Posterior vena cava (tissue), 2 donors: ENCODE data around the gene PPP1R8. TPM values are rescaled to one million over a fixed set of nuclear protein-coding genes. Genes with fewer than 3 reads are reported as not detected.
A peak's percentile ranks its signal among the peaks of the same experiment; 100 is the strongest.
"Not testable (repeated sequence)": the region's sequence is repeated elsewhere in the genome, so short reads cannot be mapped to it uniquely, and the experiment has no call there.

Source experiments
- DNase-seq: peaks from one replicate; pipeline ENCODE4 v3.0.0-alpha.2; 2020; ENCODE audit warnings: low spot score
- intact Hi-C, 2 donors: fragments of 100-400 bp; cut with DNase I; formaldehyde crosslinking; loops; one replicate each; pipeline versions ENCODE4 v1.14.1 to v1.14.2; 2022 to 2023
- total RNA-seq, 2 donors: library from RNA; stranded (reverse); fragmentation: NEBNext Ultra II Directional; extraction: Animal tissue kit (Norgen Biotek cat#: 25700); gene quantifications; one replicate each; pipeline ENCODE4 v1.2.1, GENCODE V29; 2021
- donor health status: DM: yes; HTN: yes; CAD: no.
- donor health status: DM: yes; HTN: yes; CAD: no.

The PPP1R8 gene
- total RNA-seq, 2 donors from 2014 or later = 27.9 to 29.6 TPM

DNA sequence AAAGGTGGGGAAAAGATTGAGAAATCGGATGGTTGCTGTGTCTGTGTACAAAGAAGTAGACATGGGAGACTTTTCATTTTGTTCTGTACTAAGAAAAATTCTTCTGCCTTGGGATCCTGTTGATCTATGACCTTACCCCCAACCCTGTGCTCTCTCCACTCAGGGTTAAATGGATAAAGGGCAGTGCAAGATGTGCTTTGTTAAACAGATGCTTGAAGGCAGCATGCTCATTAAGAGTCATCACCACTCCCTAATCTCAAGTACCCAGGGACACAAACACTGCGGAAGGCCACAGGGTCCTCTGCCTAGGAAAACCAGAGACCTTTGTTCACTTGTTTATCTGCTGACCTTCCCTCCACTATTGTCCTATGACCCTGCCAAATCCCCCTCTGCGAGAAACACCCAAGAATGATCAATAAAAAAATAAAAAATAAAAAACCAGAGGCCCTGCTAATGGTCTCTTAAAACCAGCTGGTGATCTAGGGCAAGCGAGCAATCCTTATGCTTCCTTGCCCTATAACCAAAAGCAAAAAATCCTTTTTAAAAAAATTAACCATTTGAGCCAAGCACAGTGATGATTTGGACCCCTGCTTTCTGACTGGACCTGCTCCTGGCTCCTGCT lies 1.1 kb upstream of the PPP1R8 start:
- intact Hi-C loops, DNase-seq: not testable (repeated sequence)

DNA sequence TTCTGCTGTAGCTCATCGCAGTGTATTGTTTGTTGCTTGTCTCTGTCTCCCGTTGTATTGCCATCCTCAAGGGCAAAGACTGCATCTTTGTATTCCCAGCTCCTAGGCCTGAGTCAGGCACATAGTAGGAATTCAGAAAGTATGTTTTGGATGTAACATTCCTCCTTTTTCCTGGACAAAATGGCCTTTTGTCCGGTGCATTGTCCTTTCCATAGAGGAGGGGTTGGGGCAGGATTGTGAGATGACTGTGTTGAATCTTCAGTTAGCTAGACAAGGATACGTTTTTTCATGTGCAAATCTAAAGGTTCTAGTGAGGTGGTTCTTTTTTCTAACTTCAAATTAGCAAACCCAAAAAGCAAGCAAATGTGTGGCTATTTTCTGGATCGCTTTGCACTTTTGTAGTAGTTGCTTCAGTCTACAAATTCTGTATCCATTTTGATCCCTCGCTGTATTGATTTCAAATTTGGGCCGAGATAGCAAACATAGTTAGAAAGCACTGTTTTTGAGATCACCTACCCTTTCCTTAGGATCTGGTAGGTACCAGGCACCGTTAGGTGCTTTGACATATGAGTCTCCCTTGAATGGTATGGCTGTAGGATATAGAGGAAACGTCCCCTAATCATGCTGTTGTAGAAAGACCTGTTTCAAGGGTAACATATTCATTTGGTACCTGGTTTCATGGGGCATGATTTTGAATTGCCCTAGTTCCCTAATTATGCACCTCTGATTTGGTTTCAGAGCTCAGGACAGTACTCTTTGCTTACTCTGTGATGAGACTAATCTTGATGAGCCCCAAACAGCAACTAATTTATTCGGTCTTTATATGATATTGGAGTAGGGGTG lies 1.2 kb downstream of the PPP1R8 start:
- no peak for DNase-seq
- intact Hi-C loops = no loop called here

DNA sequence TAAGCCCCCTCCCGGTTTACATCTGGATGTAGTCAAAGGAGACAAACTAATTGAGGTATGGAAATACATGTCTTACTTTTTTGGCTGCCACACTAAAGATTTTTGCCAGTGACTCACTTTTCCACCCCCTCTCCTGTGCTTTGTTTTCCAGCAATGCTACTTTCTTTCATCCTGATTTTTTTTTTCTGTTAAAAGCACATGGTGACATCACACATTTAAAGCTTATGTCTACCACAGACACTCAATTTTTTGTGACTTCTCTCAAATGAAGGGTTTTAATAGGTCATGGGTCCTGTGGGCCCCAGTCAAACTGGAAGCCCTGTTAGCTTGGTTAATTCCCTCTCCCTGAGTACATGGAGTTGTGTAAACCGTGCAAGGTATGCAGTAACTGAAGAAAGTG lies 2.2 kb downstream of the PPP1R8 start:
- intact Hi-C loops = no loop called here
- no peak for DNase-seq

DNA sequence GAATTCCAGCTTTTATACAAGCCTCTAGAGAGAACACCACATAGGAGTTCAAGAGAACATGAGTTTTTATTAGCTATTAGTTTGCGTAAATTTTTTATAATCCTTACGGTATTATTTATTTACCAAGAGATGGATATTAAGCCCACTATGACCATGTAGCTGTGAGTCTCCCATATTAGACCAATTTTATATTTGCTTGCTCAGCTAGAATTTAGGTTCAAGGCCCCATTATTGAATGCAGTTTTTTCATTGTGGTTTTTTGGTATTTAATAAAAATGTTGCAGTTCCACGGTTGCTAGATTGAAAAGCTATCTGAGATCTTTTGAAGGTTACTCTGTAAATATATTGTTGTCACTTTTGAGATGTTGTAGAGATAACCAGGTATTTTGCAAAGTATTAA lies 2.9 kb downstream of the PPP1R8 start:
- intact Hi-C loops = no loop called here
- no peak for DNase-seq

DNA sequence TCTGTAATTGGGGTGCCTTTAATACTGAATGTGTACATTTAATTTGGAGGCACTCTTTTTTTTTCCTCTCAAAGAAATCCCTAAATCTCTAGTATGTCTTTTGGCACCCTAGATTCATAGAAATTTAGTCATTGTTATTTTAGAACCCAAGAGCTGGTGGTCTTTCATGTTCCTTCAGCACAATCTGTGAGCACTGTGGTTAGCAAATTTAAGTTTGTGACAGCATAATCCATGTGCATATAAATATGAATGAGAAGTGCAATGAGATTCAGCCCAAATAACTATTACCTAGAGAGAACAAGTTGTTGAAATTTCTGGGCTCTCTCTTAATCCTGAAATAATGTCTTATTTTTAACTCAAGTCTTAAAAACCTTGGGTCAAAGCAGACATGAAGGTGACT lies 4.5 kb downstream of the PPP1R8 start:
- DNase-seq = no peak
- intact Hi-C loops = no loop called here

DNA sequence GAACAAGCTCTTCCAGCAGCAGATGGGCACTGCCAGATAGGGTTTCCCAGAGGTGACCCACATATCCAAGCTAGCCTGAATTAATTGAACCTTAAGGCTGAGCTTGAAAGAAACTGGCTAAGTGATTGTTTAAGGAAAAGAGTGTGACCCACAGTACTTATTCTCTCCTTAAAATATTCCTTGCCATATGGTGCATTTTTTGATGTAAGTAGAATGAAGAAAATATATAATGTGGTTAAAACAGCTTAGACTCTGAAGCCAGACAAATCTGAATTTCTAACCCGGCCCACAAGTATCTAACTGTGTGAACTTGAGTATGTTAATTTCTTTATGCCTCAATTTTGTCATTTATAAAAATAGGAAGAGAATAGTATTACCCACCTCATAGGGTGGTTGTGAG lies 4.9 kb downstream of the PPP1R8 start:
- no peak for DNase-seq
- intact Hi-C loops = no loop called here

DNA sequence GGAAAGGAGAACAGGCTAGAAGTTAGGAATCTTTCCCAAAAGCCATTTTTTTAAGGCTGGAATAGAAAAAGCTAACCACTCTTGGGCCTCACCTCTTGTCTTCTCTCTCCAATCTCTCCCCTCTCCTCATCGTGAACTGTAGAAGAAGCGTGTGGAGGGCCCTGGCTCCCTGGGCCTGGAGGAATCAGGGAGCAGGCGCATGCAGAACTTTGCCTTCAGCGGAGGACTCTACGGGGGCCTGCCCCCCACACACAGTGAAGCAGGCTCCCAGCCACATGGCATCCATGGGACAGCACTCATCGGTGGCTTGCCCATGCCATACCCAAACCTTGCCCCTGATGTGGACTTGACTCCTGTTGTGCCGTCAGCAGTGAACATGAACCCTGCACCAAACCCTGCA lies 19.4 kb downstream of the PPP1R8 start:
- DNase-seq = no peak
- intact Hi-C loops = no loop called here

DNA sequence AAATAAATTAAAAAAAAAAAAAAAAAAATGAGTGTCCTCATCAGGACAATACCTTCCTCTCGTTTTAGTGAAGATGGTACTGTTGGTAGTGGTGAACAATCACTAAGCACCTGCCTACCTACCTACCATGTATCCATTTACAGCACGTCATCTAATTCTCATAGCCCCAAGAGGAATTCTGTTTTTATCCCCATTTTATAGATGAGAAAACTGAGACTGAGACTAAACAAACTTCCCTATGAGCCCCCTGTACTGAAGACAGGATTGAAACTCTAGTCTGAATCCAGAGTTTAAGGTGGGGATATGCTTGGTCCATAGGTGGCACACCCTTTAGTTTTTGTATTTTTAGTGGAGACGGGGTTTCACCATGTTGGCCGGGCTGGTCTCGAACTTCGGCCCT lies 24.5 kb downstream of the PPP1R8 start:
- intact Hi-C loops = no loop called here

DNA sequence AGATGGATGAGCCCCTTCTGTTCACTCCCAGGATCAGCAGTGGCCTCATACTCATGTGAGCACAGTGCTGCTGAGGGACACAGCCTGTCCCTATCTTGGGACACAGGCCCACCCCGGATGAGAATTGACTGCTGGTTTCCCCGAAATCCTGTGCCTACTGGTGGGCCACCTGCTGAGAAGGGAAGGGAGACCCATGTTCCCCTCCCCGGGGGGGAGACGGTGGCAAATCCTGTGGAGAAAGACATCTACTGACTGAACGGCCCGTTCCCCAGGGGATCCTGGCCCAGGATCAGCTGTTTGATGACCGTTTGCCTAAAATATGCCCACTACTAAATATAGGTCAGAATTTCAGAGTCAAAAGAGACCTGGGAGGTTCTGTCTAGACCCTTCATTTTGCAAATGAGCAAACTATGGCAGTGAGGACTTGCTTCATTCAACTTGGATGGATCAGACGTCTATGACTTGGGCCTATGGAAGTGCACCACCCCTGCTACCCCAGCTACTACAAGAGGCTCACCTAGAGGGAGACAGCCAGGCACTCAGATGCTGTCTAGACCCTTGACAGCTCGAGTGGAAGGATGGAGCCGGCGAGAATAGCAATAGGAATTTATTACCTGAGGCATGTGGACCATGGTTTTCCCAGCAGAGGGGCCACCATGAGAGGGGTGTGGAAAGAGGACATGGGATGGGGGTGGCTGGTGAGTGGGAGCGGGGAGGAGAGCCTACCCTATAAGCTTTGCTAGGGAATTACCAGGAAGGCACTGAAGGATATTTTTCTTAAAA lies 26.2 kb downstream of the PPP1R8 start:
- intact Hi-C loops = no loop called here
- no peak for DNase-seq

More for the DNA sequence above, 24.5 kb downstream of the PPP1R8 start:
- no peak for DNase-seq

DNA sequence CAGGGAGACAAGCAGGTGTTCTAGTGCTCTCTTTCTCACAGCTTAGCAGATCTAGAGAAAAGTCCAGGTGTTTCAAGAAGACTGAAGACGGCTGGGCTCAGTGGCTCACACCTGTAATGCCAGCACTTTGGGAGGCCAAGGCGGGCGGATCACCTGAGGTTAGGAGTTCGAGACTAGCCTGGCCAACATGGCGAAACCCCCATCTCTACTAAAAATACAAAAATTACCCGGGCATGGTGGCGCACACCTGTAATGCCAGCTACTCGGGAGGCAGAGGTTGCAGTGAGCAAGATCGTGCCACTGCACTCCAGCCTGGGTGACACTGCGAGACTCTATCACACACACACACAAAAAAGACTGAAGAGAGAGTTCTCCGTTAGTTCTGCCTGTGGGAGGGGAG lies 27.0 kb downstream of the PPP1R8 start:
- DNase-seq, intact Hi-C loops: not testable (repeated sequence)

DNA sequence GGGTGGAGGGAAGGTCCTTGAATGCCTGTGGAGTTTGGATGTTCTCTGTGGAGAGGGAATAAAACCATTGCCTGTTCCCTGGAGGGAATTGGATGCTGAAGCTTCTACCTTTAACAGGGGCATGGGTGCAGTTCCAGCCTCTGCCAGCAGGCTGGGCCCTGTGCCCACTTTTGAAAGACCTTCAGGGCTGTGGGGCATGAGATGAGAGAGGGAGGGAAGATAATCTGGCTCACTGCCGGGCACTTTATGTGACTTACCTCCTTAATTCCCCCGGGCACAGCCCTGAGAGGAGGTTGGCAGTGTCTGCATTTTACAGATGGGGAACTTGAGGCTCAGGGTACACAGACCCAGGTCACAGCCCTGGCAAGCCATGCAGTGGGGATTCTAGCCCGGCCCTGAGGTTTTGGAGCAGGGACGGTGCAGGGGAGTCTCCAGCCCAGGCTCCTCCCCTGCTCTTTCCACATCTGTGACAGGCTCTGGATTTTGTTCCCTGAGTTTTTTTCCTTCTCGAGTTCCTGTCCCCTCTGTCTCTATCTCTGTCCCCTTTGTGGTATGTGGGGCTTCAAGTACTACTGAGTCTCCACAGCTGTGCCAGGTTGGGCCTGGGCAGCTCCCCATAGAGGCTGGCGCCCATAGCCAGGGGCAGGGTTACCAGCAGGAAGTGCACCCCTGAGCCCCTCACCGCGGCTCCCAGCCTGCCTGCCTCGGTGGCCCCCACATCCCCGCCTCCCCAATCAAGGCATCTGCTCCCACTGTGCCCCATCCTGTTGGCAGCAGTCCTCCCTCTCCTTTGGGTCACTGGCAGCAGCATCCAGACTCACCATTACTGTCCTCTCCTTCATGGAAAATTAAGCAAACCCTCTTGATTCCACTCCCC lies 27.7 kb downstream of the PPP1R8 start:
- intact Hi-C loops = no loop called here
- DNase-seq = peak; percentile 96

DNA sequence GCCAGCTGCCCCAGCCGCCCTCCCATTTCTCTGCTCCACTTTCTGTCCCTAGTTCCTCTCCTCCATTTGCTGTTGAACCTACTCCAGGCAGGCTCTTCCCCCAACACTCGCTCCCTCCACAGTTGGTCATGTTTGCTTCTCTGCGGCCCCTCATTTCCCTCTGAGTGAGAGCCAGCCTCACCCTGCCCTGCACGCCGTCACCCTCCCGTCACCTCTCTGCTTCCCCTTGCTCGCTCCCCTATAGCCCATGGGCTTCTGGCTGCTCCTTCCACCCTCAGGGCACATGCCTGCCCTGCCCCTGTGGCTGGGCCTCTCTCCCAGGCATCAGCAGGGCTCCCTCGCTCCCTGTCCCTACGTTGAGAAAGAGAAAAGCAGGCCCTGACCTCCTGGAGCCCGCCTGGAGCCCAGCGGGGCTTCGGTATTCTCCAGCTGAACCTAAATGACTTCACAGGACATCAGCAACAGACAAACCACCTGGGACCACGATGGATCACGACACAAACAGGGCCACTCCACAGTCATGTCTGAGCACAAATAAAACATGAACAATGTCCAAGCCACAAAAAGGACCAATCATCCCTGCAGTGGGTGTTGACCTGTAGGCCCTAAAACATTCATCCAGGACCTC lies 28.5 kb downstream of the PPP1R8 start:
- no peak for DNase-seq
- intact Hi-C loops = no loop called here

DNA sequence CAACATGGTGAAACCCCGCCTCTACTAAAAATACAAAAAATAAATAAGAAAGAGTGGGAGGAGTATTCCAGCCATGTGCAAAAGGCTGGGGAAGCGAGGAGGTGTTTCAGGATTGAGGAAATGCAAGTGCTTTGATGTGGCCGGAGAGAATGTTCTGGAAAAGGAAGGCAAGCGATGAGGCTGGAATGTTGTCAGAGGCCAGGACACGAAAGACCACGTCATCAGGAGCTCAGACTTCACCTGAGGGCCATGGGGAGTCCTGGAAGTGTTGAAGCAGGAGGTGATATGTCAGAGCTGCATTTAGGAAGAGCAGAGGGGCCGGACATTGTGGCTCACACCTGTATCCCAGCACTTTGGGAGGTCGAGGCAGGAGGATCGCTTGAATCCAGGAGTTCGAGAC lies 30.9 kb downstream of the PPP1R8 start:
- intact Hi-C loops = no loop called here
- no peak for DNase-seq

DNA sequence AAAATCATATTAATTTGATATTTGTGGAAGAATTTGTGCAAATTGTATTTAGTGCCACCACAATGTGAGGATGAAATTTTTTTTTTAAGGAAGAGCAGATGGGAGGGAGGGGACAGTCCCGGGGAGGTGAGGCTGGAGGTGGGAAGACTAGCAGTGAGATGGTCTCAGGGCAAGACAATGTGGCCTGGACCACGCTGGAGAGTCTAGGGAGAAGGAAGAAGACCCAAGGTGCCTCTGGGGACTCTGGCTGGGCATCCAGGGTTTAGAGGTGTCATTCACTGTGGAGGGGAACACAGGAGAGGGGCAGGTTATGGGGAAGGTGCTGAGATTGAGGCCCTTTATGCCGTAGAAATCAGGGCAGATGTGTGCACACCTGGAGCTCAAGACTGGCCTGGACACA lies 31.4 kb downstream of the PPP1R8 start:
- intact Hi-C loops = no loop called here

DNA sequence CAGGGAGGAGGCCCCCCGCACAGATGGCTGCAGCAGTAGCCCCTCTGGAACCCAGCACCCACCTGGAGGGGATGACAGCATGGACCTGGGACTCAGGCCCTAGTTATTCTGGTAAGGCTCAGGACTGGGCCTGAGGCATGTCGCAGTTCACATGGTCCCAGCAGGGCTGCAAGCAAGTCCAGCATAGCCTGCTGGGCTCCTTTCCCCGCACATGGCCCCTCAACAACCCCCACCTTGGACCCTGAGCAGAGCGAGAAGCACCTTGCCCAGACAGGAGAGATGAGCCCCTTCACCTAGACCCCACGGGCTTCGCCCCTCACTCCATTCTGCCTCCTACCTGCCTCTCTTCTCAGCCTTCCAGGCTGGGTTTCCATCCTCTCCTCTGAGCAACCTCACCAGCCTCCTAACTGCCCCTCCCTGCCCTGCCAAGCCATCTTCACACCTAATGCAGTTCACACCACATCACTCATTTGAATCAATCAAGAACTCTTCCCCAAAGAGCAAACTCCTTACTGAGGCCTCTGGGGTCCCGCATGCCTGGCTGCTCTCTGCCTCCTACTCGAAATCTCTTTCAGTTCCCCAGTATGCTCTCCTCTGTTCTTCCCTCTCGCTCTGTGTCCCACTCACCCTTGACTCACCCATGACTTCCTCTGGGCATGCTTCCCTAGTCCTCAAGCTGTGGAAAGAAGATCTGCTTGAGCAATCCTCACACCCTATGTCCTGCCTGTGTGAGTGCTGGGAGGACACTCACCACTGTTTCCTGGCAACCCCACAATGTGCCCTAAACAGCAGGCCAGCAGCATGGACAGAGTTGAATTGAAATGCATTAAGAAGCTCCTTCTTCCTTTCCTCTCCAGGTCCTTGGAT lies 32.3 kb downstream of the PPP1R8 start:
- peak; percentile 88 for DNase-seq
- intact Hi-C loops = no loop called here

More for the DNA sequence above, 31.4 kb downstream of the PPP1R8 start:
- DNase-seq = no peak

DNA sequence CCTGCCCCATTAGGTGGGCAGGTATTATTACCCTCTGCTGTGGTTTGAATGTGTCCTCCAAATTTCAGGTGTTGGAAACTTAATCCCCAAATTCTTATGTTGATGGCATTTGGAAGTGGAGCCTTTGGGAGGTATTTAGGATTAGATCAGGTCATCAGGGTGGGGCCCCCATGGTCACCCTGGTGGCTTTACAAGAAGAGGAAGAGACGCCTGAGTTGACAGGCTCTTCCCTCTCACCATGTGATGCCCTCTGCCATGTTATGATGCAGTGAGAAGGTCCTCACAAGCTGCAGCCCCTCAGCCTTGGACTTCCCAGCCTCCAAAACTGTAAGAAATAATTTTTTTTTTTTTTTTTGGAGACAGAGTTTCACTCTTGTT lies 32.9 kb downstream of the PPP1R8 start:
- intact Hi-C loops = no loop called here

DNA sequence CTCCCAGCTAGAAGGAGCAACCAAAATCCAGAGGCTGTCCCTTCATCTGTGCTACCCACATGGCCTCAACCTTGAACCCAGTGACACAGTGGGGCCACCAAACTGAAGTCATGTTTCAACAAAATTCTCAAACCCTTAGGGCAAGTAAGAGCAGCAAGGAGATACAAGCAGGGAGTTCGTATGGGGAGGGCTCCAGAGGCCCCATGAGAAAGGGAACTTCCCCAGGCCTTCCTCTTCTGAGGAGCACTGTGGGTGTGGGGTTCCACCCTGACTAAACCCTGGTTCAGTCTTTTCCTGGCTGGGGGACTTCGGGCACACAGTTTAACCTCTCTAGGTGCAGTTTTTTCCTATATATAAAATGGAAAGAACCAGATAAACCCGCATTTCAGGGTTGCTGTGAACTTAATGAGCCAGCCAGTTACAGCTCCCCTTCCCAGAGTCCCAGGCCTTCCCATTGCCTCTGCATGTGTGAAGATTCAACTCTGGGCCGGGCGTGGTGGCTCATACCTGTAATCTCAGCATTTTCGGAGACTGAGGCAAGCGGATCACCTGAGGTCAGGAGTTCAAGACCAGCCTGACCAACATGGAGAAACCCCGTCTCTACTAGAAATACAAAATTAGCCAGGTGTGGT lies 33.8 kb downstream of the PPP1R8 start:
- DNase-seq = peak; percentile 56
- intact Hi-C loops = no loop called here

More for the DNA sequence above, 32.9 kb downstream of the PPP1R8 start:
- no peak for DNase-seq
